Brain microvascular endothelial cell (primary cell): ENCODE data around the gene WNK2.

ENCODE experiments used
- DNase-seq: peaks from one replicate; pipeline ENCODE4 v3.0.0-alpha.2; 2020
- H3K27ac ChIP-seq: fragments of 250-450 bp; sonication (Bioruptor Pico); 2 replicates; pipeline ENCODE4 v1.5.1; 2020; ENCODE audit warnings: mild to moderate bottlenecking, moderate library complexity
- H3K27me3 ChIP-seq: fragments of 250-450 bp; sonication (Bioruptor Pico); replicated peaks from 2 replicates; pipeline ENCODE4 v1.5.1; 2020; ENCODE audit warnings: mild to moderate bottlenecking
- H3K36me3 ChIP-seq: fragments of 250-450 bp; sonication (Bioruptor Pico); replicated peaks from 2 replicates; pipeline ENCODE4 v1.5.1; 2020; ENCODE audit warnings: mild to moderate bottlenecking
- H3K4me3 ChIP-seq: 2 replicates; pipeline ENCODE4 v1.5.1; 2011; ENCODE audit warnings: low read depth, mild to moderate bottlenecking, control low read depth, low read length, moderate library complexity
- CTCF ChIP-seq: IDR thresholded peaks from 2 replicates; pipeline ENCODE4 v1.5.1; 2011; ENCODE audit warnings: low read depth, mild to moderate bottlenecking, moderate library complexity, low read length, control low read depth, inconsistent platforms; ENCODE audit errors: missing control alignments
- in situ Hi-C: cut with HindIII; loops from 2 replicates; pipeline ENCODE4 v1.10.0; 2017; ENCODE audit warnings: low sequenced_read_pairs, low pct_ligation_motif_present

WNK2 gene

GRCh38 chr9:93368437-93368836 is 184.5 kb downstream of the WNK2 start:
- no peak for TF ChIP-seq CTCF
- H3K27ac ChIP-seq: no peak overlapping the region
- in situ Hi-C loops: no loop called here

GRCh38 chr9:93369686-93370085 is 185.7 kb downstream of the WNK2 start:
- Histone ChIP-seq H3K27me3 (no peaks in the 10 kb centered on the region), H3K4me3 (no peak overlapping the region), H3K27ac (no peak overlapping the region), H3K36me3 (no peaks in the 10 kb centered on the region)
- in situ Hi-C loops: no loop called here
- no peak for TF ChIP-seq CTCF
- no peak for DNase-seq

More at GRCh38 chr9:93368437-93368836, 184.5 kb downstream of the WNK2 start:
- no peaks in the 10 kb centered on the region for H3K36me3 ChIP-seq
- H3K4me3 ChIP-seq: no peak overlapping the region
- DNase-seq: no peak
- H3K27me3 ChIP-seq: no peaks in the 10 kb centered on the region
